ENCODE data around the gene DYNLT2B. TPM values are rescaled to one million over a fixed set of nuclear protein-coding genes. Genes with fewer than 3 reads are reported as not detected.

The DYNLT2B gene
- polyA plus RNA-seq, 3 donors, result 2.5 to 3.0 (median 2.7) TPM

DNA sequence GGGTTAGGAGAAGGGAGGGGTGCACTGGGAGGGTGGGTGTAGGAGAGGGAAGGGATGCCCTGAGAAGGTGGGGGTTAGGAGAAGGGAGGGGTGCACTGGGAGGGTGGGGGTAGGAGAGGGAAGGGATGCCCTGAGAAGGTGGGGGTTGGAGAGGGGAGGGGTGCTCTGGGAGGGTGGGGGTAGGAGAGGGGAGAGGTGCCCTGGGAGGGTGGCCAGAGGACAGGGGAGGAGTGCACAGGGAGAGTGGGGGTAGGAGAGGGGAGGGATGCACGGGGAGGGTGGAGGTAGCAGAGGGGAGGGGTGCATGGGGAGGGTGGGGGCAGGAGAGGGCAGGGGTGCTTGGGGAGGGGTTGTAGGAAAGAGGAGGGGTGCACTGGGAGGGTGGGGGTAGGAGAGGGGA is 16.9 kb upstream of the DYNLT2B start:
- Mint-ChIP-seq H3K27me3 (ENCODE audit: low read depth in 3 of 3) (peaks cover 4 to 10% (median 7%) of the 10 kb centered on the region in 3 donors), H3K9me3 (peaks cover 0 to 2% (median 0%) of the 10 kb centered on the region in 7 donors), H3K36me3 (no peaks in the 10 kb centered on the region), H3K4me3 (no peak overlapping the region), H3K27ac (no peak overlapping the region), H3K4me1 (peaks cover 25% of the 10 kb centered on the region)
- Histone ChIP-seq H3K4me2 (replicated peaks; ENCODE audit: extremely low read depth, low read length, poor library complexity, severe bottlenecking) (no peak overlapping the region), H3K79me2 (ENCODE audit: insufficient read depth, low read length) (no peaks in the 10 kb centered on the region), H3K27ac (ENCODE audit: low read depth in 1 of 2, low read length in 2 of 2) (no peak overlapping the region), H3K4me3 (replicated peaks in 1 of 3; ENCODE audit: low read depth in 2 of 3, low read length in 3 of 3) (no peak overlapping the region), H3K36me3 (replicated peaks in 1 of 2; ENCODE audit: control insufficient read depth in 1 of 2, insufficient read depth in 2 of 2, low read length in 2 of 2) (no peaks in the 10 kb centered on the region), H3K9me3 (replicated peaks in 1 of 2; ENCODE audit: control insufficient read depth in 1 of 2, insufficient read depth in 1 of 2, low read length in 2 of 2) (no peaks in the 10 kb centered on the region), H2AFZ (ENCODE audit: insufficient read depth, low read depth, low read length, poor library complexity, severe bottlenecking) (no peak overlapping the region), H3K4me1 (ENCODE audit: control insufficient read depth in 1 of 2, insufficient read depth in 2 of 2, low read length in 2 of 2) (peaks cover 24 to 26% of the 10 kb centered on the region in 2 donors), H3K9ac (ENCODE audit: insufficient read depth, low read length, poor library complexity, severe bottlenecking) (no peak overlapping the region), H3K27me3 (ENCODE audit: control insufficient read depth in 2 of 2, insufficient read depth in 2 of 2, low read length in 2 of 2) (no peaks in the 10 kb centered on the region), H4K20me1 (ENCODE audit: insufficient read depth, low read length) (no peaks in the 10 kb centered on the region)
- TF ChIP-seq, protein P1, sequence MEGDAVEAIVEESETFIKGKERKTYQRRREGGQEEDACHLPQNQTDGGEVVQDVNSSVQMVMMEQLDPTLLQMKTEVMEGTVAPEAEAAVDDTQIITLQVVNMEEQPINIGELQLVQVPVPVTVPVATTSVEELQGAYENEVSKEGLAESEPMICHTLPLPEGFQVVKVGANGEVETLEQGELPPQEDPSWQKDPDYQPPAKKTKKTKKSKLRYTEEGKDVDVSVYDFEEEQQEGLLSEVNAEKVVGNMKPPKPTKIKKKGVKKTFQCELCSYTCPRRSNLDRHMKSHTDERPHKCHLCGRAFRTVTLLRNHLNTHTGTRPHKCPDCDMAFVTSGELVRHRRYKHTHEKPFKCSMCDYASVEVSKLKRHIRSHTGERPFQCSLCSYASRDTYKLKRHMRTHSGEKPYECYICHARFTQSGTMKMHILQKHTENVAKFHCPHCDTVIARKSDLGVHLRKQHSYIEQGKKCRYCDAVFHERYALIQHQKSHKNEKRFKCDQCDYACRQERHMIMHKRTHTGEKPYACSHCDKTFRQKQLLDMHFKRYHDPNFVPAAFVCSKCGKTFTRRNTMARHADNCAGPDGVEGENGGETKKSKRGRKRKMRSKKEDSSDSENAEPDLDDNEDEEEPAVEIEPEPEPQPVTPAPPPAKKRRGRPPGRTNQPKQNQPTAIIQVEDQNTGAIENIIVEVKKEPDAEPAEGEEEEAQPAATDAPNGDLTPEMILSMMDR (IDR thresholded peaks at IDR 0.05), result no peak
- no peak for DNase-seq
- 80% methylated on average over 1 of the region's 1 CpG for WGBS (ENCODE audit: insufficient coverage)
- intact Hi-C loops (cut with micrococcal nuclease), result no loop called here

DNA sequence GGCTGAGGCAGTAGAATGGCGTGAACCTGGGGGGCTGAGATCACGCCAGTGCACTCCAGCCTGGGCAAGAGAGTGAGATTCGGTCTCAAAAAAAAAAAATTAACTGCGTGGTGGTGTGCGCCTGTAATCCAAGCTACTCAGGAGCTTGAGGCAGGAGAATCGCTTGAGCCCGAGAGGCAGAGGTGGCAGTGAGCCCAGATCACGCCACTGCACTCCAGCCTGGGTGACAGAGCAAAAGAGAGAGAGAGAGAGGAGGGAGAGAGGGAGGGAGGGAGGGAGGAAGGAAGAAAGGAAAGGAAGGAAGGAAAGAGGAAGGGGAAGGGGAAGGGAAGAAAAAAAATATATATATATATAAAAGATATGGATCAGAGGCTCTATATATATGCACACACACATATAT is 14.1 kb upstream of the DYNLT2B start:
- no peak overlapping the region for H3K4me3 Mint-ChIP-seq
- no peaks in the 10 kb centered on the region for H3K36me3 Mint-ChIP-seq

More for the DNA sequence above, 14.1 kb upstream of the DYNLT2B start:
- no peaks in the 10 kb centered on the region for H3K27me3 ChIP-seq (ENCODE audit: control insufficient read depth in 2 of 2, insufficient read depth in 2 of 2, low read length in 2 of 2)
- no peaks in the 10 kb centered on the region for H3K9me3 ChIP-seq (replicated peaks in 1 of 2; ENCODE audit: control insufficient read depth in 1 of 2, insufficient read depth in 1 of 2, low read length in 2 of 2)
- H3K9me3 Mint-ChIP-seq, result no peaks in the 10 kb centered on the region
- H3K9ac ChIP-seq (ENCODE audit: insufficient read depth, low read length, poor library complexity, severe bottlenecking), result no peak overlapping the region
- no peak for DNase-seq
- 96% methylated on average over 5 of the region's 8 CpGs for WGBS (ENCODE audit: insufficient coverage)
- TF ChIP-seq, protein P1 (IDR thresholded peaks at IDR 0.05), result no peak
- H3K36me3 ChIP-seq (replicated peaks in 1 of 2; ENCODE audit: control insufficient read depth in 1 of 2, insufficient read depth in 2 of 2, low read length in 2 of 2), result no peaks in the 10 kb centered on the region
- H3K27ac Mint-ChIP-seq, result no peak overlapping the region
- H4K20me1 ChIP-seq (ENCODE audit: insufficient read depth, low read length), result no peaks in the 10 kb centered on the region
- intact Hi-C loops (cut with micrococcal nuclease), result no loop called here
- no peaks in the 10 kb centered on the region for H3K4me1 Mint-ChIP-seq
- no peak overlapping the region for H3K4me2 ChIP-seq (replicated peaks; ENCODE audit: extremely low read depth, low read length, poor library complexity, severe bottlenecking)
- no peak overlapping the region for H3K4me3 ChIP-seq (replicated peaks in 1 of 3; ENCODE audit: low read depth in 2 of 3, low read length in 3 of 3)
- H3K27ac ChIP-seq (ENCODE audit: low read depth in 1 of 2, low read length in 2 of 2), result no peak overlapping the region
- no peak overlapping the region for H2AFZ ChIP-seq (ENCODE audit: insufficient read depth, low read depth, low read length, poor library complexity, severe bottlenecking)
- peaks cover 0 to 11% (median 10%) of the 10 kb centered on the region in 3 donors for H3K27me3 Mint-ChIP-seq (ENCODE audit: low read depth in 3 of 3)
- H3K4me1 ChIP-seq (ENCODE audit: control insufficient read depth in 1 of 2, insufficient read depth in 2 of 2, low read length in 2 of 2), result no peaks in the 10 kb centered on the region
- no peaks in the 10 kb centered on the region for H3K79me2 ChIP-seq (ENCODE audit: insufficient read depth, low read length)
